ENCODE results near the gene CEACAM20. TPM values are rescaled to one million over a fixed set of nuclear protein-coding genes. Genes with fewer than 3 reads are reported as not detected.
A peak's percentile ranks its signal among the peaks of the same experiment; 100 is the strongest.

CEACAM20 gene
- total and polyA plus RNA-seq, 2 of the 13 experiments (the other 11 are each of a cell fraction or from before 2014, with no cell fraction given): 0.04 TPM; not detected in 1

DNA sequence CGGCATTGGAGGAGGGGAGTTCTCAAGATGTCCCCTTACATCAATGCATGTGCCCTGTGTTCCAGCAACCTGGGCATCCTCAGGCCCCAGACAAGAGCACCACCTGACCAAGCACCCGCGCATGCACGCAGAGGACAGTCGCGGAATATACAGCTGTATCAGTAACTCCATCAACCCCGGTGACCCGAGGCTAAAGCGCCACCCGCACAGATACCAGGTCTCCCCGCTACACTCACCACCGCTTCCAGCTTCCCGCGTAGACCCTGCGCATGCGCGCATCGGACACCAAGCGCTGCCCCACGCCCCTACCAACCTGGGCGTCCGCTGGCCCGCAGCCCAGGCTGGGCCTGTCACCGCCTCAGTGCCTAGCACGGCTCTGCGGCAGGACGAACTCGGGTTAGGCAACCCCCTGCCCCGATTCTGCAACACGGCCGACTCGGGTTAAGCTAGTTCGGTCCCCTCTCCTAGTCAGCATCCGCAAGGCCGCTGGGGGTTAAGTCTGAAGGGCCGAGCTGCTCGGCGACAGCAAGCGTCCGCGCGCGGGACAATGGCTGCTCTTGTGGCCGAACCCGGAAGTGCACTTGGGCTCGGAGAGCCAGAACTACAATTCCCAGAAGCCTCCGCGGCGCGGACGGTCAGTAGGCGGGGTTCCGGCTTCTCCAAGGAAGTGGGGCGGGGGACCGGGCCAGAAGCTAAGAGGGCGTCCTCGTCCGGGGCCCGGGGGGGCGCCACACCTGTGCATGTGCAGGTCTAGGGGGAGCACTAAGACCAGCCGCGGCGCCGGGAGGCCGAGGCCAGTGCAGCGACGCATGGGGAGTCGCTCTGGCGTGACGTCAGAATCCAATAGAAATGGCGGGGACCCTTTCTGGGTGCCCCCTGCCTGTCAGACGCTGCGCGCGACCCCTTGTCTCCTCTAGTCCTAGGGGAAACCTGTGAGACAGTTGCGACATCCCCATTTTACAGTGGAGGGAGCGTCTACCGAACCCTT is 29.2 kb downstream of the CEACAM20 start, which contains the start of gene ZNF180 (continued):
- TF ChIP-seq, protein P1, sequence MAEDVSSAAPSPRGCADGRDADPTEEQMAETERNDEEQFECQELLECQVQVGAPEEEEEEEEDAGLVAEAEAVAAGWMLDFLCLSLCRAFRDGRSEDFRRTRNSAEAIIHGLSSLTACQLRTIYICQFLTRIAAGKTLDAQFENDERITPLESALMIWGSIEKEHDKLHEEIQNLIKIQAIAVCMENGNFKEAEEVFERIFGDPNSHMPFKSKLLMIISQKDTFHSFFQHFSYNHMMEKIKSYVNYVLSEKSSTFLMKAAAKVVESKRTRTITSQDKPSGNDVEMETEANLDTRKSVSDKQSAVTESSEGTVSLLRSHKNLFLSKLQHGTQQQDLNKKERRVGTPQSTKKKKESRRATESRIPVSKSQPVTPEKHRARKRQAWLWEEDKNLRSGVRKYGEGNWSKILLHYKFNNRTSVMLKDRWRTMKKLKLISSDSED (CRISPR knock-in tag; IDR thresholded peaks at IDR 0.05): no peak
- peak; percentile 73 for TF ChIP-seq JARID2 (CRISPR knock-in tag; IDR thresholded peaks at IDR 0.05; ENCODE audit: insufficient replicate concordance)
- peak; percentile 93 for TF ChIP-seq ZMAT3 (CRISPR knock-in tag; conservative IDR thresholded peaks at IDR 0.05)
- peak; percentile 49 for TF ChIP-seq MED8 (CRISPR knock-in tag; IDR thresholded peaks at IDR 0.05; ENCODE audit: insufficient replicate concordance)
- TF ChIP-seq ZMYM4 (CRISPR knock-in tag; IDR thresholded peaks at IDR 0.05): peak; percentile 82; the same call in 1 of the 2 replicates
- TF ChIP-seq YEATS2 (CRISPR knock-in tag; IDR thresholded peaks at IDR 0.05; ENCODE audit: borderline replicate concordance): peak; percentile 93
- TF ChIP-seq ZNF34 (CRISPR knock-in tag; IDR thresholded peaks at IDR 0.05; ENCODE audit: borderline replicate concordance): no peak
- TF ChIP-seq PRMT3 (CRISPR knock-in tag; IDR thresholded peaks at IDR 0.05; ENCODE audit: borderline replicate concordance, low read depth): no peak; the same call in 1 of the 2 replicates
- no peak for TF ChIP-seq ZNF484 (CRISPR knock-in tag; IDR thresholded peaks at IDR 0.05; ENCODE audit: borderline replicate concordance, low read depth)
- TF ChIP-seq ZNF782 (CRISPR knock-in tag; IDR thresholded peaks at IDR 0.05; ENCODE audit: borderline replicate concordance): no peak
- no peak for TF ChIP-seq ZNF367 (CRISPR knock-in tag; IDR thresholded peaks at IDR 0.05; ENCODE audit: borderline replicate concordance)
- TF ChIP-seq ZNF577 (CRISPR knock-in tag; IDR thresholded peaks at IDR 0.05; ENCODE audit: borderline replicate concordance, low read depth): no peak
- TF ChIP-seq NCOA2 (CRISPR knock-in tag; IDR thresholded peaks at IDR 0.05): peak; percentile 58; the same call in 1 of the 2 replicates
- peak; percentile 81; the same call in 1 of the 2 replicates for TF ChIP-seq ZNF615 (CRISPR knock-in tag; IDR thresholded peaks at IDR 0.05; ENCODE audit: borderline replicate concordance)
- TF ChIP-seq SIN3B (IDR thresholded peaks at IDR 0.05; ENCODE audit: low read length): peak; percentile 58; the same call in 1 of the 2 replicates
- TF ChIP-seq ZNF234 (CRISPR knock-in tag; conservative IDR thresholded peaks at IDR 0.05): no peak
- TF ChIP-seq PPARG (CRISPR knock-in tag; conservative IDR thresholded peaks at IDR 0.05): peak; percentile 33; the same call in 1 of the 2 replicates
- TF ChIP-seq, protein P2, sequence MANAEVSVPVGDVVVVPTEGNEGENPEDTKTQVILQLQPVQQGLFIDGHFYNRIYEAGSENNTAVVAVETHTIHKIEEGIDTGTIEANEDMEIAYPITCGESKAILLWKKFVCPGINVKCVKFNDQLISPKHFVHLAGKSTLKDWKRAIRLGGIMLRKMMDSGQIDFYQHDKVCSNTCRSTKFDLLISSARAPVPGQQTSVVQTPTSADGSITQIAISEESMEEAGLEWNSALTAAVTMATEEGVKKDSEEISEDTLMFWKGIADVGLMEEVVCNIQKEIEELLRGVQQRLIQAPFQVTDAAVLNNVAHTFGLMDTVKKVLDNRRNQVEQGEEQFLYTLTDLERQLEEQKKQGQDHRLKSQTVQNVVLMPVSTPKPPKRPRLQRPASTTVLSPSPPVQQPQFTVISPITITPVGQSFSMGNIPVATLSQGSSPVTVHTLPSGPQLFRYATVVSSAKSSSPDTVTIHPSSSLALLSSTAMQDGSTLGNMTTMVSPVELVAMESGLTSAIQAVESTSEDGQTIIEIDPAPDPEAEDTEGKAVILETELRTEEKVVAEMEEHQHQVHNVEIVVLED (CRISPR knock-in tag; IDR thresholded peaks at IDR 0.05; ENCODE audit: borderline replicate concordance): peak; percentile 90
- no peak for TF ChIP-seq MXI1 (IDR thresholded peaks at IDR 0.05; ENCODE audit: borderline replicate concordance, low read depth, low read length)
- TF ChIP-seq ZNF570 (CRISPR knock-in tag; IDR thresholded peaks at IDR 0.05; ENCODE audit: borderline replicate concordance): no peak

All from HepG2 (cell line).